AG08395 (cell line): Measurements from ENCODE around the gene CXCL14.

Source experiments
- DNase-seq: peaks from one replicate; pipeline ENCODE4 v3.0.0; 2012; ENCODE audit warnings: mixed read lengths, low spot score

Gene CXCL14

DNA sequence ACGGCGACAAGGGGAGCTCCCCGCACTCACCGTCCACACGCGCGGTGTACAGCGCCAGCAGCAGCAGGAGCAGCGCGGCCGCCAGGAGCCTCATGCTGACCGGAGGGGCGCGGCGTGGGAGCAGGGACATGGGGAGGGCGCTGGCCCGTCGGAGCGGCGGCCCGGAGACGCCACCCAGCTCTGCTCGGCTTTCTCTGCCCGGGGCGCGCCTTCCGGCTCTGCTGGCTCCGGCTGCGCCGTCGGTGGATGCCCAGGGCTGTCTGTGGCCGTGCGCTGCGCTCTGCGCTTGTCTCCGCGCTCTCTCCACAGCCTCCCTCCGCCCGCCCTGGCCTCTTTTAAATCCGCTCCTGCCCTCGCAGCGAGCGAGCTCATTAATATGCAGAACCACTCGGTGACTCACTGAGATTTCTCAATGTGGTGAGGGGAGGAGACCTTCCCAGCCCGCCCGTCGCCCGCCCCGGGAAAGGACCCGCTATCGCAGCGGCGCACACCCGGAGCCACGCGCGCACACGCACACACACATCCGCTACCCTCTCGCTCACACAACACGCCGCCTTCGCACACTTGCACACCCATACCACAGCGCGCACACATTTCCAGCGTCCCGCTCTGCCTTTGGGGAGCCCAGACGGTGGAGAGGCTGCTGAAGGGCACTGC, at the start of gene CXCL14:
CXCL14 (minus strand) TSS at position 307 of the 657 bp plus-strand sequence; CDS start at position 94, 213 bp downstream.
- DNase-seq: peak; percentile 70

GRCh38 chr5:135626636-135627035, 47.8 kb upstream of the CXCL14 start:
- DNase-seq: no peak

- DNase-seq: no peak
These were observed 47.2 kb upstream of the CXCL14 start for GRCh38 chr5:135625961-135626360.

DNA sequence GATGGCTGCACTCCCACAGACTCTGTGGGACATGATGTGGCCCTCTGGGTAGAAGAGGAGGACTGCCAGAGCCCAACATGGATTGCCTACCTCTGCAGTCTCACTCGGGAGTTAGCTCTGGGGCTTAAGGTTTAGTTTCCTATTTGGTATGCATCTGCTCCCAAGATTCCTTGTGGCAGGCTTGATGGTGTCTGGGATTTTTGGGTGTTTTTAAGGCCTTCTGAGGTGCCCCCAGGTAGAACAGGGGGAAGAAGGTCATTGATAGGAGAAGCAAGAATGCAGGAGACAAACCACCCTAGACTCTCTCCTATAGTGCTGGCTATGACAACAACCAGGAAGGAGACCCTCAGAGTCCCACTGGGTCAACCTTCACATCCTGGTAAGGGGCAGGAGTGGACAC, 46.7 kb upstream of the CXCL14 start:
- DNase-seq: no peak

GRCh38 chr5:135625061-135625460, 46.3 kb upstream of the CXCL14 start:
- DNase-seq: no peak

DNA sequence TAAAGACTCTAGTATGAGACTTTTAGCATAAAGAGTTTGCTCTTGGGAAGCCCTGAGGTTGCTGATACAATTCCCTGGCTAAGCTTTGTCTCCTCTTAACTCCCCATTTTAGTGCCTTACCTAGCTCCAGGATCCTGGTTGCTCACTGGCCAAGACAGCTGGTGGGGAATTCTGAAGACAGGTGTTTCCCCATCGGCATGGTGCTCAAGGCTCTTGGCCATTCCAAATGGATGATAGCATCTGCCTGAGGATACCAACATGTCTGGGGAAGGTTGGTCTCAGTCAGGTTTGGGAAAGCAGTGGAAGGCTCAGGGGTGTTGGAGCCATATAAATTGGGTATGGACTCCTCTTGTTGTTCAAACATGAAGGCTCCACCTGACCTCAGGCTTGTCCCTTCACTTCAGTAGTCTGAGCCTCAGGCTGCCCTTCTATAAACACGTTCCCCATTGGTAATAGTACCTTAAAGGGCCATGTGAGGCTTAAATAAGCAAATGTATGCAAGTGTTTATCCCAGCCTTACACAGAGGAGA, 44.5 kb upstream of the CXCL14 start:
- DNase-seq: no peak

GRCh38 chr5:135615581-135616260, 36.9 kb upstream of the CXCL14 start:
- no peak for DNase-seq

DNA sequence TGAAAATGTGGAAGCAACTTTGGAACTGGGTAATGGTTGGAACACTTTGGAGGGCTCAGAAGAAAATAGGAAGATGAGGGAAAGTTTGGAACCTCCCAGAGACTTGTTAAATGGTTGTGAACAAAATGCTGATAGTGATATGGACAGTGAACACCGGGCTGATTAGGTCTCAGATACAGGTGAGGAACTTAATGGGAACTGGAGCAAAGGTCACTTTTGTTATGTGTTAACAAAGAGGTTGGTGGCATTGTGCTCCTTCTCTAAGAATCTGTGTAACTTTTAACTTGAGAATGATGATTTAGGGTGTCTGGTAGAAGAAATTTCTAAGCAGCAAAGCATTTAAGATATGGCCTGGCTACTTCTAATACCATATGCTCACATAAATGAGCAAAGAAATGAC, 36.4 kb upstream of the CXCL14 start:
- no peak for DNase-seq

DNA sequence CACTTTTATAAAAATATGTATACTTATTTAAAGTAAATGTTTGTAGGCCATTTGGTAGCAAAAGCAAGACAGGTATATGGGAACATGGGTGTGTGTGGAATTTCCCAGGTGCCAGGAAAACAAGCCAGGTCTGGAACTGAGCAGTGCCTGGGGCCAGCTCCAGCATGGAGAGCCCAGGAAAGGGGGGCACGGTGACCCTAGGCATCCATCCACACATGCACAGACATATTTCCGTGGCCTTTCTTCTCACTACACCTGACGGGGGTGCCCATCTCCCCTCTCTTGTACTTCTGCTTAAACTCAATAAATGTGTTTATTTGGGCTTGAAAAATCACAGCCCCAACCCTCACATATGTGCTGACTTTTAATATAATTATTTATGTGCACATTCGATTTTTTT, 31.2 kb upstream of the CXCL14 start:
- no peak for DNase-seq

DNA sequence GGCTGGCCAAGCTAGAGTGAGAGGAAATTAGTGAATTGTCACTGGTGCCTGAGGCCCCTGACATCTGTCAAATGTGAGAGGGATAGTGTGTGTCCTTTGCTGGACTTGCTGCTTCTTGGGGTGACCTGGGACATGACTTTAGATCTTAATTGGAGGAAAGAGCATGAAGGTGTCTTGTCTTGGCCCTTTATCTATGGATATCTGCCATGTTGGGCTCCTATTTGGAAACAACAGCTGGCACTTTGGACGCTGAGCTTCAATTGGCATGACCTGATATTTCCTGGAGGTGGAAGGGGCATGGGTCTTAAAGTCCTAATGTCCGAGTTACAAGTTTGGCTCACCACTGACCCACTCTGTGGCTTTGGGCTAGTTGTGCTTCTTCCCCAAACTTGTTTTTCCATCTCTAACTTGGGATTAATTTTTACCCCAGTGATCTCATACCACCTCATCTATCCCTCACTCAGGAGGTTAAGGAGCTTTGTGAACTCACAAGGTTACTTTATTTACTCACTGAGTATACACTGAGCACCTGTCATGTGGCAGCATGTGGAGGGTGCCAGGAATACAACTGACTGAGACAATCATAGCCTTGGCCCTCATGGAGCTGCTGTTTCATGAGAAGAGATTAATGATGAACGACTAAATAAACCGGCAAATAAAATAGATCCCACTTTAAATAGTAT, 30.1 kb upstream of the CXCL14 start:
- no peak for DNase-seq

GRCh38 chr5:135608361-135608760, 29.6 kb upstream of the CXCL14 start:
- DNase-seq: no peak

- DNase-seq: no peak
These were observed 27.6 kb upstream of the CXCL14 start for GRCh38 chr5:135606431-135606830.

GRCh38 chr5:135605221-135605620, 26.4 kb upstream of the CXCL14 start:
- no peak for DNase-seq

- DNase-seq: no peak
These were observed 25.3 kb upstream of the CXCL14 start for GRCh38 chr5:135604056-135604455.

GRCh38 chr5:135602882-135603721, 24.3 kb upstream of the CXCL14 start:
- DNase-seq: no peak

DNA sequence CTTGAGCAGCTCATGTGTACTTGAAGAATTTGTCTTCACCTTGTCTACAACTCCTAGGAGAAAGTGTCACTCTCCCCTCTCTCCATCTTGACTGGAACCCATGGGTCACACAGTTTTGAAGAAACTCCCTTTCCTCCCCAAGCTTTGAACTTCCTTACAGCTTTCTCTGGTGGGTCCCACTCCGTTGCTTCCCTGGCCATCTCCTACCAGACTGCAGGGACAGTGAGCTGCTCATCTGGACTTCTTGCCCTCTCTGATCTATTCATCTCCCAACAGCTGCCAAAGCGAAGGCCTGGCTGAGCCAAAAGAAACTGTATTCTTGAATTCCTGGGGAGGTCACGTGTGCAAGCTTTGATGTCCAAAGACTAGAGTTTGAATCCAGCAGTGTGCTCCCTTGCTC, 22.7 kb upstream of the CXCL14 start:
- no peak for DNase-seq

- DNase-seq: no peak
These were observed 22.2 kb upstream of the CXCL14 start for GRCh38 chr5:135600971-135601381.

- DNase-seq: no peak
These were observed 21.4 kb upstream of the CXCL14 start for GRCh38 chr5:135600152-135600570.

DNA sequence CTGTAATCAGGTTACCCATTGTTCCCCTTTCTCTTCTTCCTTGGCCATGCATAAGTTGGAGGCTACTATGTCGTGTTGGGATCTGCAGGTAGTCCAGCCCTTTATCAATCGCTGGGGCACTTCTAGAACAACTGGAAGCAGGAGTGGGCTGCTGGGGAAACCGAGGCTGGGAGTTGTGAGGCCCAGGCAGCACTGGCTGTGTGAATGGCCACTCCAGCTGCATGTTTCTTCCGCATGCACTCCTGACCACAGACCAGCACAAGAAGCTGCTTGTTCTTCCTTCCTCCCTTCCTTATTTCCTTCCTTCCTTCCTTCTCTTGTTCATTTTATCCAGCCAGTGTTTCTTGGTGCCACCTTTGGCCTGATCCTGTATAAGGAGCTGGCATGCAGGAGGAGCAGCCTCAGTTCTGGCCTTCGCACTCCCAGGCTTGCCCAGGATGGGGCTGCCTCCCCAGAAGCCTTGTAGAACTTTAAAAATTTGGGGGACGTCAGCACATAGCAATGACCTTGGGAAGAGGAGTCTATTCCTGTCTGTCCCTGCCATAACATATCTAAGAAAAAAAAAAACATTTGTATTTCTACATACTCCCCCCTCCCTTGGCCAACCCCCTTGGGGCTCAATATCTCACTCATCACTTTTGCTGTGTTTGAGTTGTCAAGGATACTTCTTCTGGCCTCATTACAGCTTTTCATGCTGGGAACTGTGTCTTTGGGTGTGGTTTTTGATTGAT, 20.8 kb upstream of the CXCL14 start:
- DNase-seq: no peak

GRCh38 chr5:135598691-135599395, 20.1 kb upstream of the CXCL14 start:
- DNase-seq: no peak

GRCh38 chr5:135596788-135597187, 18.0 kb upstream of the CXCL14 start:
- no peak for DNase-seq
